Body of pancreas (tissue), 4 donors: ENCODE results near the gene FAM24B.

Source experiments
- POLR2A ChIP-seq, 3 donors: fragments of 450-650 bp; IDR thresholded peaks; one replicate each; pipeline ENCODE4 v1.6.1; 2016; ENCODE audit warnings: antibody characterized with exemption in 3 of 3, mild to moderate bottlenecking in 2 of 3
- TF ChIP-seq, protein P1 (sequence below), 7 experiments: fragments of 450-650 bp in 4 of 7; fragments of 200-600 bp in 3 of 7; sonication (generic) in 3 of 7; IDR thresholded peaks; one replicate each; pipeline ENCODE4 v1.5.1; 2016 to 2019; ENCODE audit warnings: antibody characterized with exemption in 7 of 7

DNA sequence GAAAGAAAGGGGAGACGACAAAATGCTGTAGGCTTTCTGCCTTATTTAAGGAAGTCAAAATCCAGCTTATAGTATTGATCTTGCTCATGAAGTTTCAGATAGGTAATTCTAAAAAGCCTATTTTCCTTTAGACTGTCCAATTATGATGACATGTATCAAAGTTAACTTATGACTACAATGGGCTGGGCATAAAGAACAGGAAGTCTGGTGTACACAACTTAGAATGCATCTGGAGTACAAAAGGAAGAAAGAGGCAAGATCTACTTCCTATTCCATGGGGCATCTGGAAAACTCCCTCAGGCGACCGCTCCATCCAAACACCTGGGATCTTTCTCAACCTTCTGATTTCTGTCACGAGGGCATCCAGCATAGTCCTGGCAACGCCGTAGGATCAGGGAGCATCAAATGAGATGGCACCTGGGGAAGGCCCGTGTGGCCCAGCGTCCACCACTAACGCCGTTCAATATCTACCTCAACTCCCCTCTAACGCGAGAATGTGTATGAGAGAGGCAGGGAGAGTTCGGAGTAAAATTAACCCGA, 512 bp downstream of the FAM24B start:
- TF ChIP-seq, protein P1, sequence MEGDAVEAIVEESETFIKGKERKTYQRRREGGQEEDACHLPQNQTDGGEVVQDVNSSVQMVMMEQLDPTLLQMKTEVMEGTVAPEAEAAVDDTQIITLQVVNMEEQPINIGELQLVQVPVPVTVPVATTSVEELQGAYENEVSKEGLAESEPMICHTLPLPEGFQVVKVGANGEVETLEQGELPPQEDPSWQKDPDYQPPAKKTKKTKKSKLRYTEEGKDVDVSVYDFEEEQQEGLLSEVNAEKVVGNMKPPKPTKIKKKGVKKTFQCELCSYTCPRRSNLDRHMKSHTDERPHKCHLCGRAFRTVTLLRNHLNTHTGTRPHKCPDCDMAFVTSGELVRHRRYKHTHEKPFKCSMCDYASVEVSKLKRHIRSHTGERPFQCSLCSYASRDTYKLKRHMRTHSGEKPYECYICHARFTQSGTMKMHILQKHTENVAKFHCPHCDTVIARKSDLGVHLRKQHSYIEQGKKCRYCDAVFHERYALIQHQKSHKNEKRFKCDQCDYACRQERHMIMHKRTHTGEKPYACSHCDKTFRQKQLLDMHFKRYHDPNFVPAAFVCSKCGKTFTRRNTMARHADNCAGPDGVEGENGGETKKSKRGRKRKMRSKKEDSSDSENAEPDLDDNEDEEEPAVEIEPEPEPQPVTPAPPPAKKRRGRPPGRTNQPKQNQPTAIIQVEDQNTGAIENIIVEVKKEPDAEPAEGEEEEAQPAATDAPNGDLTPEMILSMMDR (IDR thresholded peaks at IDR 0.05): no peak
- TF ChIP-seq POLR2A (IDR thresholded peaks at IDR 0.05): no peak
